GM13977 (cell line): ENCODE data around the gene SLC22A4.

Experiments used
- DNase-seq: peaks from one replicate; pipeline ENCODE4 v3.0.0; 2012; ENCODE audit warnings: low spot score
- CTCF ChIP-seq: IDR thresholded peaks from 2 replicates; pipeline ENCODE4 v1.5.1; 2012; ENCODE audit warnings: mild to moderate bottlenecking, control low read depth; ENCODE audit not compliant: insufficient read depth; ENCODE audit errors: extremely low read depth, missing control alignments
- in situ Hi-C: fragments of 300-500 bp; cut with MboI; formaldehyde crosslinking; loops from one replicate; pipeline ENCODE4 v1.12.0; 2022; ENCODE audit warnings: low sequenced_read_pairs, low pct_unique_long_range_greater_than_20kb, mixed read lengths, inconsistent platforms; ENCODE audit not compliant: unreplicated experiment

Gene SLC22A4

DNA sequence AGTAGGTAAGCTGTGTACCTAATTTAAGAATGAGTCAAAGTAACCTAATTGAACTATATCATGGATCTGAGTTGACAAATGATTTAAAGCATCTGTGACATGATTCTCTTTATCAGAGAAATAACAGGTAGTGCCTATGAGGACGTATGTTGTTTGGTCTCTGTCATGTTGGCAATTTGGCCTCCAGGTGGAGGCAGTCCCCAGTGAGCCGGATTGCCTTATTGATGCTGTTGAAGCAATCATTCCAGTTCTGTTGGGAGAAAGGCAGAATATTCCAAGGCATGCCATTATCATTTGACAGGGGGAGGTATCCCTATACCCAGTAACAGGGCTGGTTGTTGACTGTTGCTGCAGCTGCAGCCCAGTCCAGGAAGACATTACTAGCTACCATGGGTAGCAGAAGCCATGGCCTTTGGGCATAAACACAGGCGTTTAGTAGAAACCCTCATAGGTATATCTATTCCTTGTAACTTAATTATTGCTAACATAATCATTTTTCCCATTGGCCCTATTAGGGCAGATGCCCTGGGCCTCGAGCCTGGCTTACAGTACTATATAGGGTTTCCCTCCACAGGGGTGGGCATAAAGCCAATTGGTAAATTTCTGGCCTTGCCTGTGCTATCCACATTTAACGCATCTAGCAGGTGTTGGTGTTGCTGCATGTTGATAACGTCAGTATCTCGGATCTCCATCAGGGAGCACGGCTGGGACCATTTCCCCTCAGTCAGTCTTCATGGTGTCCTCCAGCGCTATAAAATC lies 12.2 kb upstream of the SLC22A4 start:
- in situ Hi-C loops: no loop called here
- no peak for TF ChIP-seq CTCF
- DNase-seq: no peak

- in situ Hi-C loops: no loop called here
- no peak for TF ChIP-seq CTCF
- no peak for DNase-seq
These were observed 10.7 kb upstream of the SLC22A4 start for GRCh38 chr5:132283423-132284043.

- DNase-seq: no peak
- no peak for TF ChIP-seq CTCF
- in situ Hi-C loops: no loop called here
These were observed 5.1 kb upstream of the SLC22A4 start for GRCh38 chr5:132289097-132289496.

GRCh38 chr5:132291026-132291425 lies 3.2 kb upstream of the SLC22A4 start:
- in situ Hi-C loops: no loop called here
- no peak for DNase-seq
- no peak for TF ChIP-seq CTCF

GRCh38 chr5:132293066-132293991 lies 865 bp upstream of the SLC22A4 start:
- DNase-seq: peak; percentile 81
- in situ Hi-C loops: no loop called here
- peak; percentile 21 for TF ChIP-seq CTCF

DNA sequence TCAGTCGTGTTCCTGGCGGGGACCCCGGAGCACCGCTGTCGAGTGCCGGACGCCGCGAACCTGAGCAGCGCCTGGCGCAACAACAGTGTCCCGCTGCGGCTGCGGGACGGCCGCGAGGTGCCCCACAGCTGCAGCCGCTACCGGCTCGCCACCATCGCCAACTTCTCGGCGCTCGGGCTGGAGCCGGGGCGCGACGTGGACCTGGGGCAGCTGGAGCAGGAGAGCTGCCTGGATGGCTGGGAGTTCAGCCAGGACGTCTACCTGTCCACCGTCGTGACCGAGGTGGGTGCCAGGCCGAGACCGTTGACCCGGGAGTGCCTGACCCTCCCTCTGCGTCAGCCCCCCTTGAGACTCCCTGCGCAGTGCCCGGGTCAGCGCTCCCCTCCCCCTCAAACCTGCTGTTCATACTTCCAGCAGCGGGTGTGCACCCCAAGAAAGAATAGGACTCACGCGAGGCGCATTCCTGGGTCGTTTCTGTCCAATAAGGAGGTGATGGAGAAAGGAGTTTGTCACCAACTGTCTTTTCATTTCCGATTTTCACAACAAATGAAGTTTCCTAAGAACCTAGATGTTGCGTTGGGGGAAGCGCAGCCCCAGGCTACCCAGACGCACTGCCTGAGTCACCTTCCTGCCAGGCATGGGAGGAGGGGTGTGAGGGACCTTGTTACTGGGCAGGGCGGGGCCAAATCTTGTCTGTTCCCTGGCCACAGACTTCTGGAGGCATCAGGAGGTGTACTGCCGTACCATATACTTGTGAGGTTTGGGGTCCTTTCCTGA lies 722 bp downstream of the SLC22A4 start:
- no peak for DNase-seq
- TF ChIP-seq CTCF: no peak
- in situ Hi-C loops: no loop called here
